GM19035 (cell line): ENCODE measurements around the gene RNF168.
"Not testable (repeated sequence)": the region's sequence is repeated elsewhere in the genome, so short reads cannot be mapped to it uniquely, and the experiment has no call there.

Experiments
- ATAC-seq: cut with Tn5 transposase; IDR thresholded peaks from one replicate; pipeline ENCODE4 v1.9.1; 2021; ENCODE audit not compliant: unreplicated experiment

The RNF168 gene

GRCh38 chr3:196503196-196504076 lies at the start of gene RNF168:
Gene RNF168 (minus strand): TSS chr3:196503768. CDS start chr3:196503173, 595 bp downstream.
- ATAC-seq = peak; percentile 80

GRCh38 chr3:196552253-196552652 lies 48.7 kb upstream of the RNF168 start:
- no peak for ATAC-seq

- not testable (repeated sequence) for ATAC-seq
Measured at GRCh38 chr3:196550172-196550571, 46.6 kb upstream of the RNF168 start.

- not testable (repeated sequence) for ATAC-seq
Measured at GRCh38 chr3:196549312-196549711, 45.7 kb upstream of the RNF168 start.

- ATAC-seq = no peak
Measured at GRCh38 chr3:196547067-196547466, 43.5 kb upstream of the RNF168 start.

GRCh38 chr3:196546537-196546936 lies 43.0 kb upstream of the RNF168 start:
- ATAC-seq = no peak

GRCh38 chr3:196544491-196544992 lies 41.0 kb upstream of the RNF168 start:
- no peak for ATAC-seq

- no peak for ATAC-seq
Measured at GRCh38 chr3:196541684-196542445, 38.3 kb upstream of the RNF168 start.

GRCh38 chr3:196537319-196537984 lies 33.9 kb upstream of the RNF168 start:
- no peak for ATAC-seq

- no peak for ATAC-seq
Measured at GRCh38 chr3:196533260-196533681, 29.7 kb upstream of the RNF168 start.

GRCh38 chr3:196531418-196531817 lies 27.9 kb upstream of the RNF168 start:
- ATAC-seq = no peak

- ATAC-seq = peak; percentile 78
Measured at GRCh38 chr3:196528639-196529233, 25.2 kb upstream of the RNF168 start.

- no peak for ATAC-seq
Measured at GRCh38 chr3:196525141-196525540, 21.6 kb upstream of the RNF168 start.

GRCh38 chr3:196524527-196524926 lies 21.0 kb upstream of the RNF168 start:
- ATAC-seq = no peak

- no peak for ATAC-seq
Measured at GRCh38 chr3:196523841-196524240, 20.3 kb upstream of the RNF168 start.

- ATAC-seq = not testable (repeated sequence)
Measured at GRCh38 chr3:196521291-196521690, 17.7 kb upstream of the RNF168 start.

GRCh38 chr3:196519718-196520082 lies 16.1 kb upstream of the RNF168 start:
- no peak for ATAC-seq

- ATAC-seq = no peak
Measured at GRCh38 chr3:196518966-196519717, 15.6 kb upstream of the RNF168 start.

GRCh38 chr3:196517919-196518318 lies 14.4 kb upstream of the RNF168 start:
- no peak for ATAC-seq

- no peak for ATAC-seq
Measured at GRCh38 chr3:196517162-196517800, 13.7 kb upstream of the RNF168 start.
